IMR-90 (cell line): ENCODE data around the gene LONRF3.

Experiments used
- BHLHE40 ChIP-seq: fragments of 150-350 bp; IDR thresholded peaks from 2 replicates; pipeline ENCODE4 v1.6.1; 2016; ENCODE audit warnings: mild to moderate bottlenecking, low read depth, low read length
- CEBPB ChIP-seq: IDR thresholded peaks from 2 replicates; pipeline ENCODE4 v1.6.1; 2012; ENCODE audit warnings: low read depth, low read length, improper control_type of control experiment
- CHD1 ChIP-seq: IDR thresholded peaks from 2 replicates; pipeline ENCODE4 v1.6.1; 2012; ENCODE audit warnings: low read depth, low read length, improper control_type of control experiment
- FOS ChIP-seq: fragments of 150-350 bp; IDR thresholded peaks from 2 replicates; pipeline ENCODE4 v1.6.1; 2016; ENCODE audit warnings: low read depth, low read length
- MAFK ChIP-seq: IDR thresholded peaks from 2 replicates; pipeline ENCODE4 v1.6.1; 2012; ENCODE audit warnings: low read depth, low read length, improper control_type of control experiment
- MAZ ChIP-seq: IDR thresholded peaks from 2 replicates; pipeline ENCODE4 v1.6.1; 2012; ENCODE audit warnings: low read depth, mild to moderate bottlenecking, low read length, improper control_type of control experiment, moderate library complexity, borderline replicate concordance
- MXI1 ChIP-seq: IDR thresholded peaks from 2 replicates; pipeline ENCODE4 v1.6.1; 2012; ENCODE audit warnings: low read depth, mild to moderate bottlenecking, low read length, moderate library complexity, borderline replicate concordance
- POLR2A ChIP-seq: IDR thresholded peaks from 2 replicates; pipeline ENCODE4 v1.6.1; 2012; ENCODE audit warnings: mild to moderate bottlenecking, low read depth, low read length
- RAD21 ChIP-seq: IDR thresholded peaks from 2 replicates; pipeline ENCODE4 v1.6.1; 2012; ENCODE audit warnings: low read length, improper control_type of control experiment
- RFX5 ChIP-seq: IDR thresholded peaks from 2 replicates; pipeline ENCODE4 v1.8.0; 2012; ENCODE audit warnings: low read depth, mild to moderate bottlenecking, low read length, moderate library complexity
- TF ChIP-seq, protein P1 (sequence below): conservative IDR thresholded peaks from 2 replicates; pipeline ENCODE4 v1.5.1; 2012; ENCODE audit warnings: mild to moderate bottlenecking, low read depth, low read length, improper control_type of control experiment
- TF ChIP-seq, protein P2 (sequence below): fragments of 150-350 bp; IDR thresholded peaks from 2 replicates; pipeline ENCODE4 v1.6.1; 2017; ENCODE audit warnings: mild to moderate bottlenecking, antibody characterized with exemption, low read length, low read depth

DNA sequence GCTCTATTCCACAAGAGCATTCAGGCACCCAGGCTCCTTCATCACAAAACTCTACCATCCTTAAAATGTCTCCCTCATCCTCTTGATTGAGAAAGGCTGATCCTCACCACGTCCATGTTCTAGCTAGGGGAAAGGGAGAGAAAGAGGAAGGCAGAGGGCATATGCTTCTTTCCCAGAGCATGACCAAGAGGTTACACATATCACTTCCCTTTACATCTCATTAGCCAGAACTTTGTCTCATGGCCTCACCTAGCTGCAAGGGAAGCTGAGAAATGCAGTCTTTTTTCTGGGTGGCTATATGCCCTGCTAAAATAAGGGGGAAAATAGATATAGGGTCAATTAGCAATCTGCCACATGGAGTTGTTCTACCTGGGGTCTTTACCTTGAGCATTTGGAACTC is 42.7 kb downstream of the LONRF3 start:
- TF ChIP-seq POLR2A (no peak), BHLHE40 (no peak), RFX5 (no peak), RAD21 (no peak), MAZ (no peak), CEBPB (no peak), CHD1 (no peak), MAFK (no peak), FOS (no peak), MXI1 (no peak)
- TF ChIP-seq, protein P1, sequence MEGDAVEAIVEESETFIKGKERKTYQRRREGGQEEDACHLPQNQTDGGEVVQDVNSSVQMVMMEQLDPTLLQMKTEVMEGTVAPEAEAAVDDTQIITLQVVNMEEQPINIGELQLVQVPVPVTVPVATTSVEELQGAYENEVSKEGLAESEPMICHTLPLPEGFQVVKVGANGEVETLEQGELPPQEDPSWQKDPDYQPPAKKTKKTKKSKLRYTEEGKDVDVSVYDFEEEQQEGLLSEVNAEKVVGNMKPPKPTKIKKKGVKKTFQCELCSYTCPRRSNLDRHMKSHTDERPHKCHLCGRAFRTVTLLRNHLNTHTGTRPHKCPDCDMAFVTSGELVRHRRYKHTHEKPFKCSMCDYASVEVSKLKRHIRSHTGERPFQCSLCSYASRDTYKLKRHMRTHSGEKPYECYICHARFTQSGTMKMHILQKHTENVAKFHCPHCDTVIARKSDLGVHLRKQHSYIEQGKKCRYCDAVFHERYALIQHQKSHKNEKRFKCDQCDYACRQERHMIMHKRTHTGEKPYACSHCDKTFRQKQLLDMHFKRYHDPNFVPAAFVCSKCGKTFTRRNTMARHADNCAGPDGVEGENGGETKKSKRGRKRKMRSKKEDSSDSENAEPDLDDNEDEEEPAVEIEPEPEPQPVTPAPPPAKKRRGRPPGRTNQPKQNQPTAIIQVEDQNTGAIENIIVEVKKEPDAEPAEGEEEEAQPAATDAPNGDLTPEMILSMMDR: no peak
- TF ChIP-seq, protein P2, sequence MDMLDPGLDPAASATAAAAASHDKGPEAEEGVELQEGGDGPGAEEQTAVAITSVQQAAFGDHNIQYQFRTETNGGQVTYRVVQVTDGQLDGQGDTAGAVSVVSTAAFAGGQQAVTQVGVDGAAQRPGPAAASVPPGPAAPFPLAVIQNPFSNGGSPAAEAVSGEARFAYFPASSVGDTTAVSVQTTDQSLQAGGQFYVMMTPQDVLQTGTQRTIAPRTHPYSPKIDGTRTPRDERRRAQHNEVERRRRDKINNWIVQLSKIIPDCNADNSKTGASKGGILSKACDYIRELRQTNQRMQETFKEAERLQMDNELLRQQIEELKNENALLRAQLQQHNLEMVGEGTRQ: no peak
